SK-N-SH (cell line): ENCODE data around the gene HIF1AN. TPM values are rescaled to one million over a fixed set of nuclear protein-coding genes. Genes with fewer than 3 reads are reported as not detected.

Experiments
- CTCF ChIA-PET: fragments of 300-600, 350-600 bp; formaldehyde crosslinking; extraction: SDS; loops from one replicate; lab custom pipeline; 2021; lab: Yijun Ruan, JAX
- POLR2A ChIA-PET: fragments of 350-600 bp; sonication (Branson Sonifier 250); formaldehyde crosslinking; extraction: SDS; loops from one replicate; lab custom pipeline; 2020; ENCODE audit warnings: antibody characterized with exemption, inconsistent platforms; lab: Yijun Ruan, JAX
- DNase-seq: peaks from one replicate; pipeline ENCODE4 v3.0.0; 2012
- H2AFZ ChIP-seq: fragments of 200-600 bp; sonication (generic); 2 replicates; pipeline ENCODE4 v1.8.1; 2016; ENCODE audit warnings: antibody characterized with exemption, mild to moderate bottlenecking, low read depth
- H3F3A ChIP-seq: fragments of 200-600 bp; sonication (generic); replicated peaks from 2 replicates; pipeline ENCODE3; 2016; ENCODE audit warnings: antibody characterized with exemption, mild to moderate bottlenecking; ENCODE audit not compliant: insufficient read depth
- H3K27ac ChIP-seq, 2 experiments: fragments of 200-500 bp in 1 of 2; fragments of 200-600 bp in 1 of 2; sonication (Bioruptor generic) in 1 of 2; sonication (generic), shearing (Covaris generic) in 1 of 2; 2 replicates each; pipeline versions ENCODE4 v1.5.1 to v1.6.1; 2014 to 2016; ENCODE audit warnings: low read depth in 2 of 2, inconsistent platforms in 1 of 2, low read length in 1 of 2, mild to moderate bottlenecking in 1 of 2, mixed read lengths in 1 of 2
- H3K27me3 ChIP-seq: fragments of 200-600 bp; sonication (generic), shearing (Covaris generic); 2 replicates; pipeline ENCODE4 v1.6.1; 2016; ENCODE audit warnings: mixed run types; ENCODE audit not compliant: insufficient read depth
- H3K36me3 ChIP-seq, 2 experiments: fragments of 200-500 bp in 1 of 2; fragments of 200-600 bp in 1 of 2; sonication (Bioruptor generic) in 1 of 2; sonication (generic) in 1 of 2; replicated peaks in 1 of 2; 2 replicates each; pipeline versions ENCODE3 to v1.5.1; 2014 to 2016; ENCODE audit warnings: low read length in 1 of 2, mild to moderate bottlenecking in 1 of 2; ENCODE audit not compliant: insufficient read depth in 2 of 2, control insufficient read depth in 1 of 2
- H3K4me1 ChIP-seq, 2 experiments: fragments of 200-500 bp in 1 of 2; fragments of 200-600 bp in 1 of 2; sonication (Bioruptor generic) in 1 of 2; sonication (generic), shearing (Covaris generic) in 1 of 2; 2 replicates each; pipeline versions ENCODE4 v1.5.1 to v1.6.1; 2014 to 2016; ENCODE audit warnings: low read depth in 1 of 2, low read length in 1 of 2, mixed run types in 1 of 2; ENCODE audit not compliant: insufficient read depth in 2 of 2, control insufficient read depth in 1 of 2
- H3K4me2 ChIP-seq: fragments of 200-600 bp; sonication (generic), shearing (Covaris generic); 2 replicates; pipeline ENCODE4 v1.6.1; 2017; ENCODE audit warnings: mixed run types
- H3K4me3 ChIP-seq, 2 experiments: fragments of 200-500 bp in 1 of 2; fragments of 200-600 bp in 1 of 2; sonication (Bioruptor generic) in 1 of 2; sonication (generic), shearing (Covaris generic) in 1 of 2; 2 replicates each; pipeline versions ENCODE4 v1.5.1 to v1.8.1; 2014 to 2016; ENCODE audit warnings: low read depth in 2 of 2, inconsistent platforms in 1 of 2, low read length in 1 of 2, mild to moderate bottlenecking in 1 of 2, mixed read lengths in 1 of 2, moderate library complexity in 1 of 2
- H3K79me2 ChIP-seq: fragments of 200-600 bp; sonication (generic); 2 replicates; pipeline ENCODE4 v1.8.1; 2017; ENCODE audit warnings: mild to moderate bottlenecking; ENCODE audit not compliant: insufficient read depth
- H3K9ac ChIP-seq: fragments of 200-600 bp; sonication (generic); 2 replicates; pipeline ENCODE4 v1.6.1; 2017; ENCODE audit warnings: mixed run types
- H3K9me2 ChIP-seq: fragments of 200-600 bp; sonication (generic); 2 replicates; pipeline ENCODE4 v1.6.1; 2017; ENCODE audit warnings: mixed run types
- H3K9me3 ChIP-seq: fragments of 200-600 bp; sonication (generic); 2 replicates; pipeline ENCODE4 v1.6.1; 2017; ENCODE audit warnings: mixed run types, mild to moderate bottlenecking, moderate library complexity
- H4K20me1 ChIP-seq: fragments of 200-600 bp; sonication (generic); 2 replicates; pipeline ENCODE4 v1.6.1; 2017; ENCODE audit warnings: mild to moderate bottlenecking, mixed run types; ENCODE audit not compliant: insufficient read depth
- CHD2 ChIP-seq: fragments of 150-350 bp; IDR thresholded peaks from 2 replicates; pipeline ENCODE4 v1.6.1; 2018; ENCODE audit warnings: low read length; ENCODE audit not compliant: partially characterized antibody
- CTCF ChIP-seq: fragments of 200-600 bp; sonication (generic); IDR thresholded peaks from 2 replicates; pipeline ENCODE4 v1.6.1; 2017; ENCODE audit warnings: antibody characterized with exemption, mild to moderate bottlenecking, moderate library complexity
- EP300 ChIP-seq, 2 experiments: IDR thresholded peaks; 2 replicates each; pipeline versions ENCODE4 v1.4.0 to v1.6.1; 2012; ENCODE audit warnings: borderline replicate concordance in 1 of 2, low read depth in 1 of 2, low read length in 1 of 2
- EZH2phosphoT487 ChIP-seq: fragments of 200-600 bp; sonication (generic); IDR thresholded peaks from 2 replicates; pipeline ENCODE4 v1.6.1; 2017; ENCODE audit warnings: low read depth, mixed run types, mild to moderate bottlenecking, antibody characterized with exemption, moderate library complexity, borderline replicate concordance
- FOXJ3 ChIP-seq: sonication (generic); formaldehyde crosslinking; IDR thresholded peaks from 2 replicates; pipeline ENCODE4 v1.5.1; 2020; ENCODE audit warnings: mild to moderate bottlenecking, missing genetic modification reagents
- GATA2 ChIP-seq: sonication (generic); formaldehyde crosslinking; IDR thresholded peaks from 2 replicates; pipeline ENCODE4 v1.5.0; 2020; ENCODE audit warnings: mild to moderate bottlenecking, missing genetic modification reagents
- JUND ChIP-seq: IDR thresholded peaks from 2 replicates; pipeline ENCODE4 v1.4.0; 2012
- MAX ChIP-seq: IDR thresholded peaks from 2 replicates; pipeline ENCODE4 v1.4.0; 2012; ENCODE audit warnings: low read depth
- NFIC ChIP-seq: IDR thresholded peaks from 2 replicates; pipeline ENCODE4 v1.4.0; 2012; ENCODE audit warnings: borderline replicate concordance
- NRF1 ChIP-seq: IDR thresholded peaks from 2 replicates; pipeline ENCODE4 v1.6.1; 2012; ENCODE audit warnings: low read depth, mild to moderate bottlenecking, low read length
- PBX3 ChIP-seq: IDR thresholded peaks from 2 replicates; pipeline ENCODE4; 2012
- RFX5 ChIP-seq: IDR thresholded peaks from 2 replicates; pipeline ENCODE4 v1.6.1; 2012; ENCODE audit warnings: mild to moderate bottlenecking, improper control_type of control experiment, low read length
- RXRA ChIP-seq: IDR thresholded peaks from 2 replicates; pipeline ENCODE4 v1.4.0; 2012; ENCODE audit warnings: low read depth, mild to moderate bottlenecking, borderline replicate concordance
- SIN3A ChIP-seq: IDR thresholded peaks from 2 replicates; pipeline ENCODE4 v1.6.1; 2012; ENCODE audit warnings: low read depth, mild to moderate bottlenecking, low read length, moderate library complexity, borderline replicate concordance
- SMC3 ChIP-seq: IDR thresholded peaks from 2 replicates; pipeline ENCODE4 v1.6.1; 2012; ENCODE audit warnings: low read depth, low read length, improper control_type of control experiment
- TEAD4 ChIP-seq: IDR thresholded peaks from 2 replicates; pipeline ENCODE4 v1.4.0; 2012; ENCODE audit warnings: mild to moderate bottlenecking, borderline replicate concordance; ENCODE audit not compliant: insufficient read depth
- USF1 ChIP-seq: IDR thresholded peaks from 2 replicates; pipeline ENCODE4 v1.4.0; 2012; ENCODE audit warnings: low read depth, borderline replicate concordance
- USF2 ChIP-seq: fragments of 150-350 bp; IDR thresholded peaks from 2 replicates; pipeline ENCODE4 v1.6.1; 2017; ENCODE audit warnings: antibody characterized with exemption, low read length, low read depth, borderline replicate concordance
- ZBTB33 ChIP-seq: IDR thresholded peaks from 2 replicates; pipeline ENCODE4 v1.4.0; 2012; ENCODE audit warnings: low read depth, borderline replicate concordance
- WGBS: methylation state at CpG from one replicate; pipeline ENCODE4 v1.1.6; 2017; ENCODE audit warnings: low lambda C conversion rate; 5-methylcytosine and 5-hydroxymethylcytosine counted together
- polyA plus RNA-seq, 3 experiments: library from polyadenylated mRNA; depleted of rRNA; stranded (reverse); fragments of >200 nt; gene quantifications; 2 replicates each; pipeline ENCODE4 v1.2.3, GENCODE V29; 2012

The HIF1AN gene
- polyA plus RNA-seq, 1 of the 3 experiments (the other 2 are of a cell fraction) = 8.1 TPM

GRCh38 chr10:100576282-100576635 is 40.5 kb downstream of the HIF1AN start (continued):
- TF ChIP-seq PBX3 (no peak), NRF1 (no peak), NFIC (no peak), RFX5 (no peak), JUND (no peak), USF1 (no peak)
- TF ChIP-seq, all 33 proteins: peak for 0

- 38% methylated on average over 9 of the region's 9 CpGs for WGBS
Observed at GRCh38 chr10:100579261-100580090, 43.7 kb downstream of the HIF1AN start.

More at GRCh38 chr10:100579261-100580090, 43.7 kb downstream of the HIF1AN start:
- Histone ChIP-seq H3K9me2 (no peaks in the 10 kb centered on the region), H3K4me1 (no peaks in the 10 kb centered on the region), H3K27me3 (peaks cover 46% of the 10 kb centered on the region), H3K9me3 (no peaks in the 10 kb centered on the region), H3K4me2 (no peak overlapping the region), H3K36me3 (no peaks in the 10 kb centered on the region), H4K20me1 (no peaks in the 10 kb centered on the region), H3K79me2 (no peaks in the 10 kb centered on the region), H3K4me3 (no peak overlapping the region), H2AFZ (no peak overlapping the region), H3K27ac (no peak overlapping the region), H3F3A (no peaks in the 10 kb centered on the region), H3K9ac (no peak overlapping the region)
- ChIA-PET POLR2A (no interaction called here), CTCF (interaction anchor here (0.8 to 3.2 kb wide), 6 partner anchors 11 to 440 kb away, joined by 3 to 11 read pairs (median 5); no protein-coding TSS in a partner anchor)
- no peak for DNase-seq
- no peak for TF ChIP-seq USF1
- no peak for TF ChIP-seq TEAD4
- no peak for TF ChIP-seq RFX5
- TF ChIP-seq ZBTB33 = no peak
- no peak for TF ChIP-seq RXRA
- TF ChIP-seq FOXJ3 (CRISPR knock-in tag) = no peak
- no peak for TF ChIP-seq SIN3A
- no peak for TF ChIP-seq GATA2 (CRISPR knock-in tag)
- TF ChIP-seq CTCF = no peak
- no peak for TF ChIP-seq SMC3
- no peak for TF ChIP-seq NRF1
- no peak for TF ChIP-seq EZH2phosphoT487
- TF ChIP-seq CHD2 = no peak
- TF ChIP-seq EP300 (IDR thresholded peaks at IDR 0.05; ENCODE audit: borderline replicate concordance in 1 of 2, low read depth in 1 of 2, low read length in 1 of 2) = no peak
- no peak for TF ChIP-seq USF2
- no peak for TF ChIP-seq NFIC
- no peak for TF ChIP-seq MAX
- TF ChIP-seq, all 33 proteins: peak for 0
